KOPT-K1 (cell line): Measurements from ENCODE around the gene PCID2.

Experiments
- H3K27ac ChIP-seq: fragments of 200-600 bp; sonication (generic); 2 replicates; pipeline ENCODE4 v1.5.1; 2016; ENCODE audit warnings: antibody characterized with exemption, mild to moderate bottlenecking, low read depth, low read length; ENCODE audit not compliant: poor library complexity, severe bottlenecking
- H3K36me3 ChIP-seq: fragments of 200-600 bp; sonication (generic); 2 replicates; pipeline ENCODE4 v1.5.1; 2017; ENCODE audit warnings: antibody characterized with exemption, mild to moderate bottlenecking, low read length, moderate library complexity; ENCODE audit not compliant: insufficient read depth
- H3K9me3 ChIP-seq: fragments of 200-600 bp; sonication (generic); 2 replicates; pipeline ENCODE4 v1.5.1; 2017; ENCODE audit warnings: antibody characterized with exemption, low read length, mild to moderate bottlenecking; ENCODE audit not compliant: insufficient read depth, poor library complexity, severe bottlenecking

Gene PCID2

GRCh38 chr13:113157206-113157928, 51.1 kb downstream of the PCID2 start:
- Histone ChIP-seq H3K9me3 (peaks cover 4% of the 10 kb centered on the region), H3K36me3 (no peaks in the 10 kb centered on the region), H3K27ac (no peak overlapping the region)

GRCh38 chr13:113155982-113156655, 52.4 kb downstream of the PCID2 start:
- Histone ChIP-seq H3K27ac (no peak overlapping the region), H3K9me3 (peaks cover 4% of the 10 kb centered on the region), H3K36me3 (no peaks in the 10 kb centered on the region)

GRCh38 chr13:113155201-113155600, 53.3 kb downstream of the PCID2 start:
- Histone ChIP-seq H3K9me3 (peaks cover 4% of the 10 kb centered on the region), H3K27ac (no peak overlapping the region), H3K36me3 (no peaks in the 10 kb centered on the region)

- H3K27ac ChIP-seq: peak overlapping the region; percentile 47
- peaks cover 4% of the 10 kb centered on the region for H3K9me3 ChIP-seq
- H3K36me3 ChIP-seq: no peaks in the 10 kb centered on the region
These were observed 54.4 kb downstream of the PCID2 start for GRCh38 chr13:113153810-113154748.

- no peaks in the 10 kb centered on the region for H3K36me3 ChIP-seq
- H3K27ac ChIP-seq: peak overlapping the region; percentile 47
- peaks cover 4% of the 10 kb centered on the region for H3K9me3 ChIP-seq
These were observed 55.3 kb downstream of the PCID2 start for GRCh38 chr13:113152984-113153809.

GRCh38 chr13:113152691-113152983, 55.8 kb downstream of the PCID2 start:
- Histone ChIP-seq H3K27ac (no peak overlapping the region), H3K36me3 (no peaks in the 10 kb centered on the region), H3K9me3 (peaks cover 4% of the 10 kb centered on the region)

- Histone ChIP-seq H3K27ac (no peak overlapping the region), H3K9me3 (peaks cover 4% of the 10 kb centered on the region), H3K36me3 (no peaks in the 10 kb centered on the region)
These were observed 56.5 kb downstream of the PCID2 start for GRCh38 chr13:113151745-113152690.

GRCh38 chr13:113150550-113151365, 57.7 kb downstream of the PCID2 start:
- Histone ChIP-seq H3K9me3 (no peaks in the 10 kb centered on the region), H3K27ac (no peak overlapping the region), H3K36me3 (no peaks in the 10 kb centered on the region)

- no peaks in the 10 kb centered on the region for H3K9me3 ChIP-seq
- no peak overlapping the region for H3K27ac ChIP-seq
- no peaks in the 10 kb centered on the region for H3K36me3 ChIP-seq
These were observed 58.5 kb downstream of the PCID2 start for GRCh38 chr13:113149711-113150549.

GRCh38 chr13:113148940-113149503, 59.4 kb downstream of the PCID2 start:
- Histone ChIP-seq H3K36me3 (no peaks in the 10 kb centered on the region), H3K9me3 (no peaks in the 10 kb centered on the region), H3K27ac (no peak overlapping the region)

GRCh38 chr13:113148407-113148806, 60.1 kb downstream of the PCID2 start:
- H3K9me3 ChIP-seq: no peaks in the 10 kb centered on the region
- H3K27ac ChIP-seq: no peak overlapping the region
- no peaks in the 10 kb centered on the region for H3K36me3 ChIP-seq

- no peaks in the 10 kb centered on the region for H3K36me3 ChIP-seq
- H3K27ac ChIP-seq: no peak overlapping the region
- no peaks in the 10 kb centered on the region for H3K9me3 ChIP-seq
These were observed 61.3 kb downstream of the PCID2 start for GRCh38 chr13:113147206-113147605.
